Right atrium auricular region (tissue), 2 donors: ENCODE measurements around the gene NAT9. TPM values are rescaled to one million over a fixed set of nuclear protein-coding genes. Genes with fewer than 3 reads are reported as not detected.

Experiments used
- DNase-seq: peaks from one replicate; pipeline ENCODE4 v3.0.0-alpha.2; 2019; ENCODE audit warnings: low spot score
- H3K27ac ChIP-seq, 2 donors: fragments of 200-600 bp; sonication (generic); 1 replicate in 1 of 2; 2 replicates in 1 of 2; pipeline ENCODE4 v1.5.1; 2016 to 2019
- H3K27me3 ChIP-seq, 2 donors: fragments of 200-600 bp; sonication (generic); one replicate each; pipeline versions ENCODE4 v1.5.1 to v1.6.0; 2017 to 2019
- H3K36me3 ChIP-seq: fragments of 200-600 bp; sonication (generic); one replicate; pipeline ENCODE4 v1.5.1; 2016
- H3K4me1 ChIP-seq, 2 donors: fragments of 200-600 bp; sonication (generic); one replicate each; pipeline versions ENCODE4 v1.5.1 to v1.6.0; 2017 to 2019
- H3K4me3 ChIP-seq, 2 donors: fragments of 200-600 bp; sonication (generic); 1 replicate in 1 of 2; 2 replicates in 1 of 2; pipeline ENCODE4 v1.5.1; 2017 to 2019; ENCODE audit warnings: mild to moderate bottlenecking in 1 of 2, moderate library complexity in 1 of 2
- H3K9me3 ChIP-seq, 2 donors: fragments of 200-600 bp; sonication (generic); one replicate each; pipeline ENCODE4 v1.5.1; 2019
- CTCF ChIP-seq, 2 donors: fragments of 200-600 bp; sonication (generic); IDR thresholded peaks; one replicate each; pipeline ENCODE4 v1.5.1; 2019; ENCODE audit warnings: antibody characterized with exemption in 2 of 2
- total RNA-seq, 2 donors: library from RNA; depleted of rRNA; stranded (reverse); fragments of >200 nt; gene quantifications; one replicate each; pipeline ENCODE4 v1.1.0, GENCODE V29; 2016

The NAT9 gene
- total RNA-seq, 2 donors from 2014 or later: 16.2 to 18.7 TPM

- H3K9me3 ChIP-seq: no peaks in the 10 kb centered on the region
- no peak overlapping the region for H3K4me3 ChIP-seq
- H3K36me3 ChIP-seq: peaks cover 17% of the 10 kb centered on the region
- no peak for TF ChIP-seq CTCF (IDR thresholded peaks at IDR 0.05)
- DNase-seq: no peak
- no peaks in the 10 kb centered on the region for H3K27me3 ChIP-seq
- H3K27ac ChIP-seq: no peak overlapping the region
- peaks cover 0 to 3% of the 10 kb centered on the region in 2 donors for H3K4me1 ChIP-seq
These were observed 20.1 kb upstream of the NAT9 start for GRCh38 chr17:74796211-74796610.

GRCh38 chr17:74795327-74796020, 19.3 kb upstream of the NAT9 start:
- H3K36me3 ChIP-seq: peaks cover 20% of the 10 kb centered on the region

GRCh38 chr17:74792586-74793105, 16.5 kb upstream of the NAT9 start:
- Histone ChIP-seq H3K4me3 (no peak overlapping the region), H3K27me3 (no peaks in the 10 kb centered on the region), H3K9me3 (no peaks in the 10 kb centered on the region), H3K4me1 (peaks cover 0 to 7% of the 10 kb centered on the region in 2 donors), H3K27ac (no peak overlapping the region), H3K36me3 (peaks cover 25% of the 10 kb centered on the region)
- TF ChIP-seq CTCF (IDR thresholded peaks at IDR 0.05): no peak
- DNase-seq: no peak

More at GRCh38 chr17:74795327-74796020, 19.3 kb upstream of the NAT9 start:
- no peak for TF ChIP-seq CTCF (IDR thresholded peaks at IDR 0.05)
- no peak for DNase-seq
- Histone ChIP-seq H3K4me1 (peaks cover 0 to 7% of the 10 kb centered on the region in 2 donors), H3K4me3 (no peak overlapping the region), H3K27me3 (no peaks in the 10 kb centered on the region), H3K9me3 (no peaks in the 10 kb centered on the region), H3K27ac (no peak overlapping the region)

- no peak overlapping the region for H3K27ac ChIP-seq
- H3K9me3 ChIP-seq: no peaks in the 10 kb centered on the region
- no peaks in the 10 kb centered on the region for H3K27me3 ChIP-seq
- H3K4me1 ChIP-seq: peaks cover 0 to 7% of the 10 kb centered on the region in 2 donors
- H3K36me3 ChIP-seq: peaks cover 21% of the 10 kb centered on the region
- no peak for DNase-seq
- no peak for TF ChIP-seq CTCF (IDR thresholded peaks at IDR 0.05)
- no peak overlapping the region for H3K4me3 ChIP-seq
These were observed 14.3 kb upstream of the NAT9 start for GRCh38 chr17:74790161-74791058.

GRCh38 chr17:74786431-74787055, 10.4 kb upstream of the NAT9 start:
- peak; percentile 64 for DNase-seq
- Histone ChIP-seq H3K27me3 (no peaks in the 10 kb centered on the region), H3K4me1 (peaks cover 0 to 7% of the 10 kb centered on the region in 2 donors), H3K27ac (no peak overlapping the region), H3K4me3 (no peak overlapping the region), H3K9me3 (no peaks in the 10 kb centered on the region), H3K36me3 (peaks cover 8% of the 10 kb centered on the region)
- no peak for TF ChIP-seq CTCF (IDR thresholded peaks at IDR 0.05)
